ENCODE data around the gene ALDH1L1. TPM values are rescaled to one million over a fixed set of nuclear protein-coding genes. Genes with fewer than 3 reads are reported as not detected.

ALDH1L1 gene
- total and polyA plus RNA-seq, 2 of the 13 experiments (the other 11 are each of a cell fraction or from before 2014, with no cell fraction given) = 11.2 to 28.7 TPM

DNA sequence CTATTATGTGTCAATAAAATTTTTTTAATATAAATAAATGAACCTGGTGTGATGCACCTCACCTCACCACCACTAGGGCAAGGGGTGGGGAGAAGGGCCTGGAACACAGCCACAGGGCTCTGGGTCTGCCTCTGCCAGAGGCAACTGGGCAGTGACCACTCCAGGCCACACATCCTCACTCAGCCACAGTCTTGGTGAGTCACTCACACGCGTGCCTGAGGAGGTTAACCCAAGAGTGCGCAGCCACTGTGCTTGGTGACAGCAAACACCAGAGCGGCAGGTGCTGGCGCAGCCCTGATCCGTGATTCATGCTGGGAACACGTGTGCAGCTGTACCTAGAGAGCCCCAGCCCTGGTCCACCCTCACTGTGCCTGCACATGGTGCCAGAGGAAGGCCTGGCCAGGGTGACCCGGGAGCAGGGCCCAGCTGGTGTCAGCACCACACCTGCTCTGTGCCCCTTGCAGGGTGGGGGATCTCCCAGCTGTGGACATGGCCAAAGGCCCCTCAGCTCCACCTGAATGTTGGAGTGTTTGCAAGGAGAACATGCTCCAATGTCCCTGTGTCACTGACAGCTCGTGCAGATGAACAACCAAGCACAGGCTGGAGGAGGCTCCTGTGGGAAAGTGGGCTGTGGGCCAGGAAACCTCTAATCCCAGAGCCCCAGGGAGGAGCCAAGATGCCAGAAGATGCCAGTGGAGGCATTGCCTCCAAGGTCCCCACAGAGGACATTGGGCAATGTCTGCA is 98.6 kb downstream of the ALDH1L1 start:
- POLR2A ChIA-PET = no interaction called here
- H2AFZ ChIP-seq (ENCODE audit: low read length) = no peak overlapping the region
- peak; percentile 29 for DNase-seq (ENCODE audit: low spot score)
- in situ Hi-C loops (cut with HindIII; ENCODE audit: extremely low pct_ligation_motif_present, low pct_unique_long_range_greater_than_20kb) (no loop called here), intact Hi-C loops (cut with micrococcal nuclease; ENCODE audit: unreplicated experiment) (loop anchor here (5.0 kb wide), 2 partner anchors 89 to 109 kb away; no protein-coding TSS in a partner anchor)
- H3K27ac ChIP-seq (ENCODE audit: extremely low read length, insufficient read depth, low read length) = peak overlapping the region; percentile 11
- H3K4me1 ChIP-seq (ENCODE audit: insufficient read depth, low read length) = peaks cover 27% of the 10 kb centered on the region
- peak overlapping the region; percentile 79; the same call in 1 of the 2 replicates for H3K4me2 ChIP-seq (ENCODE audit: low read depth, low read length)
- CTCF ChIA-PET (ENCODE audit: low intra/inter-chr PET ratio, low total read pairs) = no interaction called here
- H3K27me3 ChIP-seq (ENCODE audit: control insufficient read depth in 1 of 2, insufficient read depth in 2 of 2, low read length in 2 of 2) = no peaks in the 10 kb centered on the region
- H3K9ac ChIP-seq (ENCODE audit: insufficient read depth, low read depth, low read length) = no peak overlapping the region
- peak; percentile 46 for ATAC-seq
- FAIRE-seq = no peak
- H3K4me3 ChIP-seq (replicated peaks in 1 of 3; ENCODE audit: insufficient read depth in 1 of 3, low read depth in 2 of 3, low read length in 3 of 3) = no peak overlapping the region
- H4K20me1 ChIP-seq (ENCODE audit: insufficient read depth, low read length) = no peaks in the 10 kb centered on the region
- 14% methylated on average over 1 of the region's 9 CpGs for WGBS (ENCODE audit: low lambda C conversion rate)
- no TSS peak for BruUV-seq (replicated peaks)
- no peaks in the 10 kb centered on the region for H3K36me3 ChIP-seq (replicated peaks in 1 of 2; ENCODE audit: control insufficient read depth in 1 of 2, insufficient read depth in 2 of 2, low read length in 2 of 2)
- H3K79me2 ChIP-seq (ENCODE audit: insufficient read depth, low read length) = no peaks in the 10 kb centered on the region
- H3K9me3 ChIP-seq (ENCODE audit: low read length) = no peaks in the 10 kb centered on the region
- TF ChIP-seq, protein P1, sequence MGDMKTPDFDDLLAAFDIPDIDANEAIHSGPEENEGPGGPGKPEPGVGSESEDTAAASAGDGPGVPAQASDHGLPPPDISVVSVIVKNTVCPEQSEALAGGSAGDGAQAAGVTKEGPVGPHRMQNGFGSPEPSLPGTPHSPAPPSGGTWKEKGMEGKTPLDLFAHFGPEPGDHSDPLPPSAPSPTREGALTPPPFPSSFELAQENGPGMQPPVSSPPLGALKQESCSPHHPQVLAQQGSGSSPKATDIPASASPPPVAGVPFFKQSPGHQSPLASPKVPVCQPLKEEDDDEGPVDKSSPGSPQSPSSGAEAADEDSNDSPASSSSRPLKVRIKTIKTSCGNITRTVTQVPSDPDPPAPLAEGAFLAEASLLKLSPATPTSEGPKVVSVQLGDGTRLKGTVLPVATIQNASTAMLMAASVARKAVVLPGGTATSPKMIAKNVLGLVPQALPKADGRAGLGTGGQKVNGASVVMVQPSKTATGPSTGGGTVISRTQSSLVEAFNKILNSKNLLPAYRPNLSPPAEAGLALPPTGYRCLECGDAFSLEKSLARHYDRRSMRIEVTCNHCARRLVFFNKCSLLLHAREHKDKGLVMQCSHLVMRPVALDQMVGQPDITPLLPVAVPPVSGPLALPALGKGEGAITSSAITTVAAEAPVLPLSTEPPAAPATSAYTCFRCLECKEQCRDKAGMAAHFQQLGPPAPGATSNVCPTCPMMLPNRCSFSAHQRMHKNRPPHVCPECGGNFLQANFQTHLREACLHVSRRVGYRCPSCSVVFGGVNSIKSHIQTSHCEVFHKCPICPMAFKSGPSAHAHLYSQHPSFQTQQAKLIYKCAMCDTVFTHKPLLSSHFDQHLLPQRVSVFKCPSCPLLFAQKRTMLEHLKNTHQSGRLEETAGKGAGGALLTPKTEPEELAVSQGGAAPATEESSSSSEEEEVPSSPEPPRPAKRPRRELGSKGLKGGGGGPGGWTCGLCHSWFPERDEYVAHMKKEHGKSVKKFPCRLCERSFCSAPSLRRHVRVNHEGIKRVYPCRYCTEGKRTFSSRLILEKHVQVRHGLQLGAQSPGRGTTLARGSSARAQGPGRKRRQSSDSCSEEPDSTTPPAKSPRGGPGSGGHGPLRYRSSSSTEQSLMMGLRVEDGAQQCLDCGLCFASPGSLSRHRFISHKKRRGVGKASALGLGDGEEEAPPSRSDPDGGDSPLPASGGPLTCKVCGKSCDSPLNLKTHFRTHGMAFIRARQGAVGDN (CRISPR knock-in tag; IDR thresholded peaks at IDR 0.05) = peak; percentile 46
- TF ChIP-seq ZNF101 (CRISPR knock-in tag; IDR thresholded peaks at IDR 0.05; ENCODE audit: borderline replicate concordance, low read depth) (no peak), GABPB1 (CRISPR knock-in tag; IDR thresholded peaks at IDR 0.05) (no peak), ZNF761 (CRISPR knock-in tag; conservative IDR thresholded peaks at IDR 0.05) (no peak), ZBTB1 (CRISPR knock-in tag; IDR thresholded peaks at IDR 0.05; ENCODE audit: borderline replicate concordance) (no peak), ZIK1 (CRISPR knock-in tag; IDR thresholded peaks at IDR 0.05; ENCODE audit: borderline replicate concordance, low read depth) (no peak), SAP130 (CRISPR knock-in tag; IDR thresholded peaks at IDR 0.05; ENCODE audit: low read depth) (peak; percentile 41; the same call in 1 of the 2 replicates), JDP2 (CRISPR knock-in tag; IDR thresholded peaks at IDR 0.05; ENCODE audit: borderline replicate concordance) (no peak)
- TF ChIP-seq, protein P2, sequence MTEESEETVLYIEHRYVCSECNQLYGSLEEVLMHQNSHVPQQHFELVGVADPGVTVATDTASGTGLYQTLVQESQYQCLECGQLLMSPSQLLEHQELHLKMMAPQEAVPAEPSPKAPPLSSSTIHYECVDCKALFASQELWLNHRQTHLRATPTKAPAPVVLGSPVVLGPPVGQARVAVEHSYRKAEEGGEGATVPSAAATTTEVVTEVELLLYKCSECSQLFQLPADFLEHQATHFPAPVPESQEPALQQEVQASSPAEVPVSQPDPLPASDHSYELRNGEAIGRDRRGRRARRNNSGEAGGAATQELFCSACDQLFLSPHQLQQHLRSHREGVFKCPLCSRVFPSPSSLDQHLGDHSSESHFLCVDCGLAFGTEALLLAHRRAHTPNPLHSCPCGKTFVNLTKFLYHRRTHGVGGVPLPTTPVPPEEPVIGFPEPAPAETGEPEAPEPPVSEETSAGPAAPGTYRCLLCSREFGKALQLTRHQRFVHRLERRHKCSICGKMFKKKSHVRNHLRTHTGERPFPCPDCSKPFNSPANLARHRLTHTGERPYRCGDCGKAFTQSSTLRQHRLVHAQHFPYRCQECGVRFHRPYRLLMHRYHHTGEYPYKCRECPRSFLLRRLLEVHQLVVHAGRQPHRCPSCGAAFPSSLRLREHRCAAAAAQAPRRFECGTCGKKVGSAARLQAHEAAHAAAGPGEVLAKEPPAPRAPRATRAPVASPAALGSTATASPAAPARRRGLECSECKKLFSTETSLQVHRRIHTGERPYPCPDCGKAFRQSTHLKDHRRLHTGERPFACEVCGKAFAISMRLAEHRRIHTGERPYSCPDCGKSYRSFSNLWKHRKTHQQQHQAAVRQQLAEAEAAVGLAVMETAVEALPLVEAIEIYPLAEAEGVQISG (CRISPR knock-in tag; IDR thresholded peaks at IDR 0.05) = no peak
- TF ChIP-seq, protein P3, sequence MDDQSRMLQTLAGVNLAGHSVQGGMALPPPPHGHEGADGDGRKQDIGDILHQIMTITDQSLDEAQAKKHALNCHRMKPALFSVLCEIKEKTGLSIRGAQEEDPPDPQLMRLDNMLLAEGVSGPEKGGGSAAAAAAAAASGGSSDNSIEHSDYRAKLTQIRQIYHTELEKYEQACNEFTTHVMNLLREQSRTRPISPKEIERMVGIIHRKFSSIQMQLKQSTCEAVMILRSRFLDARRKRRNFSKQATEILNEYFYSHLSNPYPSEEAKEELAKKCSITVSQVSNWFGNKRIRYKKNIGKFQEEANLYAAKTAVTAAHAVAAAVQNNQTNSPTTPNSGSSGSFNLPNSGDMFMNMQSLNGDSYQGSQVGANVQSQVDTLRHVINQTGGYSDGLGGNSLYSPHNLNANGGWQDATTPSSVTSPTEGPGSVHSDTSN (CRISPR knock-in tag; IDR thresholded peaks at IDR 0.05; ENCODE audit: borderline replicate concordance) = no peak
- TF ChIP-seq, protein P4, sequence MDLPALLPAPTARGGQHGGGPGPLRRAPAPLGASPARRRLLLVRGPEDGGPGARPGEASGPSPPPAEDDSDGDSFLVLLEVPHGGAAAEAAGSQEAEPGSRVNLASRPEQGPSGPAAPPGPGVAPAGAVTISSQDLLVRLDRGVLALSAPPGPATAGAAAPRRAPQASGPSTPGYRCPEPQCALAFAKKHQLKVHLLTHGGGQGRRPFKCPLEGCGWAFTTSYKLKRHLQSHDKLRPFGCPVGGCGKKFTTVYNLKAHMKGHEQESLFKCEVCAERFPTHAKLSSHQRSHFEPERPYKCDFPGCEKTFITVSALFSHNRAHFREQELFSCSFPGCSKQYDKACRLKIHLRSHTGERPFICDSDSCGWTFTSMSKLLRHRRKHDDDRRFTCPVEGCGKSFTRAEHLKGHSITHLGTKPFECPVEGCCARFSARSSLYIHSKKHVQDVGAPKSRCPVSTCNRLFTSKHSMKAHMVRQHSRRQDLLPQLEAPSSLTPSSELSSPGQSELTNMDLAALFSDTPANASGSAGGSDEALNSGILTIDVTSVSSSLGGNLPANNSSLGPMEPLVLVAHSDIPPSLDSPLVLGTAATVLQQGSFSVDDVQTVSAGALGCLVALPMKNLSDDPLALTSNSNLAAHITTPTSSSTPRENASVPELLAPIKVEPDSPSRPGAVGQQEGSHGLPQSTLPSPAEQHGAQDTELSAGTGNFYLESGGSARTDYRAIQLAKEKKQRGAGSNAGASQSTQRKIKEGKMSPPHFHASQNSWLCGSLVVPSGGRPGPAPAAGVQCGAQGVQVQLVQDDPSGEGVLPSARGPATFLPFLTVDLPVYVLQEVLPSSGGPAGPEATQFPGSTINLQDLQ (CRISPR knock-in tag; IDR thresholded peaks at IDR 0.05) = no peak

Data from HepG2 (cell line).